ENCODE data around the gene RNF144B. TPM values are rescaled to one million over a fixed set of nuclear protein-coding genes. Genes with fewer than 3 reads are reported as not detected.

RNF144B gene
- total RNA-seq, 1 experiment from 2014 or later, result 12.1 TPM

DNA sequence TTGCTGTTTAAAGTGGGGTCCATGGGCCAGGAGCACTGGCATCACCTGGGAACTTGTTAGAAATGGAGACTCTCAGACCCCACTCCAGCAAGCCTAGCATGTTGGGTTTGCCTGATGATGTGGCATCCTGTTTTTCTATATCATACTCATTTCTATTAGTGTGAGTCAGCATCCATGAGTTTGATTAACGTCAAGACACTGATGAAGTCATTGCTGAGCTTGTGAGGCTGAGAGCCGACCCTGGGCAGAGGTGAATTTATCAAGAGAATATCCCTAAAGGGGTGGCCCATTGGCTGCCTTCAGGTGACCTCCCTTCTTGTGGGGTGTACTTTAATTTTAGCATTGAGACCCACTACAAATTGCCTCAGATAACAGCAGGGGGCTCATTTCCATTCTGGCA is 43.4 kb upstream of the RNF144B start:
- TF ChIP-seq, protein P1, sequence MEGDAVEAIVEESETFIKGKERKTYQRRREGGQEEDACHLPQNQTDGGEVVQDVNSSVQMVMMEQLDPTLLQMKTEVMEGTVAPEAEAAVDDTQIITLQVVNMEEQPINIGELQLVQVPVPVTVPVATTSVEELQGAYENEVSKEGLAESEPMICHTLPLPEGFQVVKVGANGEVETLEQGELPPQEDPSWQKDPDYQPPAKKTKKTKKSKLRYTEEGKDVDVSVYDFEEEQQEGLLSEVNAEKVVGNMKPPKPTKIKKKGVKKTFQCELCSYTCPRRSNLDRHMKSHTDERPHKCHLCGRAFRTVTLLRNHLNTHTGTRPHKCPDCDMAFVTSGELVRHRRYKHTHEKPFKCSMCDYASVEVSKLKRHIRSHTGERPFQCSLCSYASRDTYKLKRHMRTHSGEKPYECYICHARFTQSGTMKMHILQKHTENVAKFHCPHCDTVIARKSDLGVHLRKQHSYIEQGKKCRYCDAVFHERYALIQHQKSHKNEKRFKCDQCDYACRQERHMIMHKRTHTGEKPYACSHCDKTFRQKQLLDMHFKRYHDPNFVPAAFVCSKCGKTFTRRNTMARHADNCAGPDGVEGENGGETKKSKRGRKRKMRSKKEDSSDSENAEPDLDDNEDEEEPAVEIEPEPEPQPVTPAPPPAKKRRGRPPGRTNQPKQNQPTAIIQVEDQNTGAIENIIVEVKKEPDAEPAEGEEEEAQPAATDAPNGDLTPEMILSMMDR (IDR thresholded peaks at IDR 0.05; ENCODE audit: unreplicated experiment), result no peak
- intact Hi-C loops (cut with micrococcal nuclease; ENCODE audit: unreplicated experiment), result no loop called here
- BruUV-seq (replicated peaks), result no TSS peak
- Mint-ChIP-seq H3K27ac (ENCODE audit: unreplicated experiment) (peak overlapping the region; percentile 27), H3K27me3 (ENCODE audit: unreplicated experiment) (no peaks in the 10 kb centered on the region), H3K4me1 (ENCODE audit: low read depth, unreplicated experiment) (no peaks in the 10 kb centered on the region), H3K4me3 (ENCODE audit: low read depth, unreplicated experiment) (no peak overlapping the region), H3K9me3 (ENCODE audit: low read depth, unreplicated experiment) (no peaks in the 10 kb centered on the region), H3K36me3 (ENCODE audit: insufficient read depth, unreplicated experiment) (no peaks in the 10 kb centered on the region)
- CTCF ChIA-PET, result interaction anchor here (0.5 to 0.6 kb wide), 2 partner anchors 20 to 604 kb away, joined by 3 to 5 read pairs; no protein-coding TSS in a partner anchor
- no peak for DNase-seq

DNA sequence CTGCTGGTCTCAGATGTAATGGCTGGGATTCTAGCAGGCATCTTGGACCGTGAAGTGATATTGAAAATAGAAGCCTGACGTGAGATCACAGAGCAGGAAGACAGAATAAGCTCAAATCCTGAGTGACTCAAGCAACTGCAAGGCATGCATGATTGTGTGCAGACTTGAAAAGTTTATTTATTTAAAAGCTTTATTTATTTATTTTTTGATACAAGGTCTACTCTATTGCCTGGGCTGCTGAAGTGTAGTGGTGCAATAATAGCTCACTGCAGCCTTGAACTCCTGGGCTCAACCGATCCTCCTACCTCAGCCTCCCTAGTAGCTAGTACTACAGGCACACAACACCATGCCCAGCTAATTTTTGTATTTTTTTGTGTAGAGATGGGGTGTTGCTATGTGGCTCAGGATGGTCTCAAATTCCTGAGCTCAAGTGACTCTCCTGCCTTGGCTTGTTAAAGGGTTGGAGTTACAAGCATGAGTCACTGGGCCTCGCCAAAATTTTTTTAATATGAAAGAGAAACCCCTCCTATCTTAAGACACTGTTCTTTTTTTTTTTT is 40.1 kb upstream of the RNF144B start:
- H3K4me3 Mint-ChIP-seq (ENCODE audit: low read depth, unreplicated experiment), result no peak overlapping the region
- peaks cover 6% of the 10 kb centered on the region for H3K4me1 Mint-ChIP-seq (ENCODE audit: low read depth, unreplicated experiment)
- intact Hi-C loops (cut with micrococcal nuclease; ENCODE audit: unreplicated experiment), result no loop called here

DNA sequence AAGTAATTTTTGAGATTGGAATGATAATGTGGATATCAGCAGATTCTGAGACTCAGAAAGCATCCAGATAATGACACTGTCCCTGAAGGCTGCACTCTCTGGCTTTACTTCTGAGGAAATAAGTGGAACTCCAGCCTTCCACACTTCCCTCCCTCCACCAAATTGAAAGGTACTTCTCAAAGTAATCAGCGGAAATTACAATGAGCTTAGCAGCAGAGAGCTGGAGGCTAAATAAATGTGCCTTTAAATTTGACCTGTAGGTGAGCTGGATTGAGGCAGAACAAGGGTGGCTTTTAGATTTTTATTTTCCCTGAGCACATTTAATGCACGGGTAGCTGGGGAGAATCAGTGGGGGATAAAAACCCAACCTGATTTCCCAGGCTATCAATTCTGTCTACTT is 39.3 kb upstream of the RNF144B start:
- no peak overlapping the region for H3K27ac Mint-ChIP-seq (ENCODE audit: unreplicated experiment)
- intact Hi-C loops (cut with micrococcal nuclease; ENCODE audit: unreplicated experiment), result no loop called here
- no peaks in the 10 kb centered on the region for H3K27me3 Mint-ChIP-seq (ENCODE audit: unreplicated experiment)
- BruUV-seq (replicated peaks), result no TSS peak
- H3K9me3 Mint-ChIP-seq (ENCODE audit: low read depth, unreplicated experiment), result no peaks in the 10 kb centered on the region
- H3K4me3 Mint-ChIP-seq (ENCODE audit: low read depth, unreplicated experiment), result no peak overlapping the region
- no peak for DNase-seq
- no peaks in the 10 kb centered on the region for H3K36me3 Mint-ChIP-seq (ENCODE audit: insufficient read depth, unreplicated experiment)
- H3K4me1 Mint-ChIP-seq (ENCODE audit: low read depth, unreplicated experiment), result peaks cover 6% of the 10 kb centered on the region
- TF ChIP-seq, protein P1 (IDR thresholded peaks at IDR 0.05; ENCODE audit: unreplicated experiment), result no peak
- CTCF ChIA-PET, result no interaction called here

More for the DNA sequence above, 40.1 kb upstream of the RNF144B start:
- H3K36me3 Mint-ChIP-seq (ENCODE audit: insufficient read depth, unreplicated experiment), result no peaks in the 10 kb centered on the region
- H3K9me3 Mint-ChIP-seq (ENCODE audit: low read depth, unreplicated experiment), result no peaks in the 10 kb centered on the region
- no peak for DNase-seq
- H3K27ac Mint-ChIP-seq (ENCODE audit: unreplicated experiment), result no peak overlapping the region
- CTCF ChIA-PET, result no interaction called here
- no TSS peak for BruUV-seq (replicated peaks)
- H3K27me3 Mint-ChIP-seq (ENCODE audit: unreplicated experiment), result no peaks in the 10 kb centered on the region
- TF ChIP-seq, protein P1 (IDR thresholded peaks at IDR 0.05; ENCODE audit: unreplicated experiment), result no peak

DNA sequence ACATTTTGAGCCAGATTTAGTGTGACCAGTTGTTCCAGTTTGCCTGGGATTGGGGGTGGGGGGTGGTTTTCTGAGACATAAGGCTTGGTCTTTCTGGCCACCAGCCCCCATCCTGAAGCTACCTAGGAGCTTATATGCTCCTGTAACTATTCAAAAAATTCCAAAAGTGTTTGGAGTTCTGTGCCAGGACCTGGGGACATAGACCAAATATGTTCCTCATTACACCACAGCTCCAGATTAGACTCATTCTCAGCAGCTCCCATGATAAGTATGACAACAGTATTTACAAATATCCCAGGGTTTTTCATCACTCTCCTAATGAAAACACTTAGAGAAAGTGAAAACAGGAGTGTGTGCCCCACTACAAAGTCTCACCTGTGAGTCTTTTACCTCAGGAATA is 37.8 kb upstream of the RNF144B start:
- CTCF ChIA-PET, result no interaction called here
- no peaks in the 10 kb centered on the region for H3K36me3 Mint-ChIP-seq (ENCODE audit: insufficient read depth, unreplicated experiment)

More for the DNA sequence above, 37.8 kb upstream of the RNF144B start:
- Mint-ChIP-seq H3K9me3 (ENCODE audit: low read depth, unreplicated experiment) (no peaks in the 10 kb centered on the region), H3K27ac (ENCODE audit: unreplicated experiment) (no peak overlapping the region), H3K4me3 (ENCODE audit: low read depth, unreplicated experiment) (no peak overlapping the region), H3K27me3 (ENCODE audit: unreplicated experiment) (no peaks in the 10 kb centered on the region), H3K4me1 (ENCODE audit: low read depth, unreplicated experiment) (peaks cover 6% of the 10 kb centered on the region)
- DNase-seq, result no peak
- no TSS peak for BruUV-seq (replicated peaks)
- intact Hi-C loops (cut with micrococcal nuclease; ENCODE audit: unreplicated experiment), result no loop called here
- TF ChIP-seq, protein P1 (IDR thresholded peaks at IDR 0.05; ENCODE audit: unreplicated experiment), result no peak

All from Calu3 (cell line).